SW480 (cell line): ENCODE results near the gene TOM1L2.
A peak's percentile ranks its signal among the peaks of the same experiment; 100 is the strongest.
"Not testable (repeated sequence)": the region's sequence is repeated elsewhere in the genome, so short reads cannot be mapped to it uniquely, and the experiment has no call there.

Experiments
- DNase-seq: peaks from one replicate; pipeline ENCODE4 v3.0.0-alpha.2; 2016; ENCODE audit warnings: low spot score

TOM1L2 gene

GRCh38 chr17:17970699-17971430, 1.3 kb downstream of the TOM1L2 start:
- no peak for DNase-seq

GRCh38 chr17:17966399-17966798, 5.8 kb downstream of the TOM1L2 start:
- no peak for DNase-seq

GRCh38 chr17:17965152-17965721, 7.0 kb downstream of the TOM1L2 start:
- no peak for DNase-seq

GRCh38 chr17:17964710-17965109, 7.5 kb downstream of the TOM1L2 start:
- DNase-seq = no peak

GRCh38 chr17:17963694-17964436, 8.3 kb downstream of the TOM1L2 start:
- DNase-seq = no peak

GRCh38 chr17:17963066-17963465, 9.1 kb downstream of the TOM1L2 start:
- no peak for DNase-seq

- no peak for DNase-seq
These were observed 11.6 kb downstream of the TOM1L2 start for GRCh38 chr17:17960500-17961030.

GRCh38 chr17:17959520-17960361, 12.5 kb downstream of the TOM1L2 start:
- DNase-seq = peak; percentile 54

- DNase-seq = no peak
These were observed 13.2 kb downstream of the TOM1L2 start for GRCh38 chr17:17958982-17959381.

GRCh38 chr17:17957584-17957916, 14.7 kb downstream of the TOM1L2 start:
- DNase-seq = peak; percentile 50

- DNase-seq = not testable (repeated sequence)
These were observed 16.3 kb downstream of the TOM1L2 start for GRCh38 chr17:17955790-17956341.

- no peak for DNase-seq
These were observed 18.1 kb downstream of the TOM1L2 start for GRCh38 chr17:17954079-17954478.

GRCh38 chr17:17952691-17953090, 19.5 kb downstream of the TOM1L2 start:
- no peak for DNase-seq

GRCh38 chr17:17951524-17951923, 20.7 kb downstream of the TOM1L2 start:
- no peak for DNase-seq

GRCh38 chr17:17950806-17951205, 21.4 kb downstream of the TOM1L2 start:
- no peak for DNase-seq

GRCh38 chr17:17950347-17950746, 21.9 kb downstream of the TOM1L2 start:
- DNase-seq = no peak

GRCh38 chr17:17947966-17948365, 24.2 kb downstream of the TOM1L2 start:
- DNase-seq = no peak

- no peak for DNase-seq
These were observed 24.9 kb downstream of the TOM1L2 start for GRCh38 chr17:17947309-17947708.

GRCh38 chr17:17946093-17946492, 26.1 kb downstream of the TOM1L2 start:
- DNase-seq = no peak

- no peak for DNase-seq
These were observed 27.5 kb downstream of the TOM1L2 start for GRCh38 chr17:17944743-17945142.

GRCh38 chr17:17944242-17944641, 28.0 kb downstream of the TOM1L2 start:
- no peak for DNase-seq
